Activated naive CD8-positive, alpha-beta T cell treated with anti-CD3 and anti-CD28 coated beads, Interleukin-2, amount 50 U/mL, for 24 hours (primary cell): ENCODE measurements around the gene ANKRD53.
"Not testable (repeated sequence)": the region's sequence is repeated elsewhere in the genome, so short reads cannot be mapped to it uniquely, and the experiment has no call there.

Experiments used
- ATAC-seq: fragments of 150-1000 bp; cut with Tn5 transposase; one replicate; pipeline ENCODE4 v1.10.0; 2021
- DNase-seq: peaks from one replicate; pipeline ENCODE4 v3.0.0; 2021
- H3K27ac Mint-ChIP-seq: one replicate; pipeline ENCODE4 v1.8.0; 2021; ENCODE audit warnings: mild to moderate bottlenecking, mixed read lengths
- H3K27me3 Mint-ChIP-seq: one replicate; pipeline ENCODE4 v1.8.0; 2021; ENCODE audit warnings: mixed read lengths
- H3K36me3 Mint-ChIP-seq: one replicate; pipeline ENCODE4 v1.8.0; 2021; ENCODE audit warnings: low read depth, mixed read lengths
- H3K4me1 Mint-ChIP-seq: one replicate; pipeline ENCODE4 v1.8.0; 2021; ENCODE audit warnings: mixed read lengths
- H3K4me3 Mint-ChIP-seq: one replicate; pipeline ENCODE4 v1.8.0; 2021; ENCODE audit warnings: mild to moderate bottlenecking, moderate library complexity, mixed read lengths
- H3K9me3 Mint-ChIP-seq: one replicate; pipeline ENCODE4 v1.8.0; 2021; ENCODE audit warnings: mixed read lengths

ANKRD53 gene

DNA sequence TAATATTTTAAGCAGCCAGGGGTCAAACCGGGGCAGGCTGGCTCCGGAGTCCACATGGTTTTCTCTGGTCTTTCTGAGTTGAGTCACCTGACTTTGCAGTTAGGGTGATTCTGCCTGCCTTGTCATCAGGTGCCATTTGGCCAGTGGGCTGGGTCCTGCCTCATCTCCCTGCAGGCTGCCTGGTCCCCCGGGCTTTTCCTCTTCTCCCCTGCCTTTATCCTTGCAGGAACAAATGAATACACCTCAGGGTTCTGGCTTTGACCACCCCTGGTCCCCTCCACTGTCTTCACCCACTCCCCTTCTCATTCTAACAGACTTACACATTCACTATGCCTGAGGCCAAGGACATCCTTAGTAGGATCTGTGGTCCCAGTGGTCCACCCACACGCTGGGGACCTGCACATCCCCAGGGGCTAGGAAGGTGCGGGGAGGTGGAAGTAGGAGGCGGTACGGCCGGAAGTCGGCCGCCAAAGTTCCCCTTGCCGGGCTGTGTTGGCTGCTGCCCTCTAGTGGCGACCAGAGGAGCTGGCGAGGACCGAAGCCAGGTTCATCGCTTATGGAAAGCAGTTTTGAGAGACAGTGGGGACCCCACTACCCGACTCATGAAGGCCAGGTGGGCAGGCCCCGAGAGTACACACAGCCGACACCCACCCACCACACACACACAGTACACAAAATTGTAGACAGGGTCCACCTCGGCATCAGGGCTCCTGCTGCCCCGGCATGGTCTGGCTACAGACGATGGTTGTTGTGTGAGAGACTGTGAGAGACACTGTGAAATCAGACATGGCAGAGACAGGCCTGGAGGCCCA lies 22.6 kb downstream of the ANKRD53 start:
- Mint-ChIP-seq H3K27ac (peak overlapping the region; percentile 83), H3K4me1 (peaks cover 13% of the 10 kb centered on the region), H3K9me3 (no peaks in the 10 kb centered on the region), H3K36me3 (no peaks in the 10 kb centered on the region), H3K27me3 (peaks cover 7% of the 10 kb centered on the region), H3K4me3 (peak overlapping the region; percentile 76)
- peak; percentile 89 for ATAC-seq
- DNase-seq: peak; percentile 85

DNA sequence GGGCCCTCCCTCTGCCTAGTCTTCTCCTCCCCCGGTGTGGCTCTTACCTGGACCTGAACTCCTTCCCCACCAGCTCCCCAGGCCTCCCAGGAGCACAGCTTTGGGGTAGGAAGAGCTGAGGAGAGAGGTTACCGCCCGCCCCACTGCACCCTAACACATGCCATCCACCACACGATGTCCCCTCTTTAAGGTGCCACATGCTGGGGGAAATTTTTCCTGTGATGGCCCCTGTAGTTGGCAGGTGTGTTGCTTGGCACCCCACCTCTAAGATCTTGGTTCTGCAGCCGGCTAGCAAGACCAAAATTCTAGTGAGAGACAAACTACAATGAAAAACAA lies 23.1 kb downstream of the ANKRD53 start:
- Mint-ChIP-seq H3K4me1 (peaks cover 12% of the 10 kb centered on the region), H3K4me3 (no peak overlapping the region), H3K27ac (no peak overlapping the region), H3K36me3 (no peaks in the 10 kb centered on the region), H3K9me3 (no peaks in the 10 kb centered on the region), H3K27me3 (peaks cover 7% of the 10 kb centered on the region)
- DNase-seq (no peak), ATAC-seq (no peak)

DNA sequence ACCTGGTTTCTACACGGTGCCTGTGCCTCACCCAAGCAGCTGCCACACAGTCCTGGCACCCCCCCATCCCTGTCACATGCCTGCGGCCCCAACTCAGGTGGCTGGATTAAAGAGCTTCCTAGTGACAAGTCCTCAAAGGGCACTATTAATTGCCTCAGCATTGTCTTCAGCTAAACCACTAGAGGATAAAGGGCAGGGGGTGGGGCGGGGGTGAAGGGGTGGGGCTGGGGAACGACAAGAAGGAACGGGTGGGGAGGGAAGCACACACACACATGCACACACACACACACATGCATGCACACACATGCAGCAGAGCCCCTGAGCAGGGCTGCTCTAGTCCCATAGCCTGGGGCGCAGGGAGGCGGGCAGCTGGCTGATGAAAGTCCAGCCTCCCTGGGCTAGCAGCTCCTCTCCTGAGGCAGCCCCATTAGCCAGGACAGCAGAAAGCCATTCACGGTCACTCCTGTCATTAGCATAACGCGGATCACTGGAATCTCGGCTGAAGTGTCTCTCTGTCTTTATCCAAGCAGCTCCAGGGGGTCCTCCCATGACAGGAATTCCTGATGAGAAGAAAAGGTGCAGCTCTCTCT lies 23.6 kb downstream of the ANKRD53 start:
- Mint-ChIP-seq H3K4me1 (peaks cover 12% of the 10 kb centered on the region), H3K27ac (no peak overlapping the region), H3K27me3 (peaks cover 7% of the 10 kb centered on the region), H3K9me3 (no peaks in the 10 kb centered on the region), H3K4me3 (no peak overlapping the region), H3K36me3 (no peaks in the 10 kb centered on the region)
- DNase-seq (no peak), ATAC-seq (no peak)

DNA sequence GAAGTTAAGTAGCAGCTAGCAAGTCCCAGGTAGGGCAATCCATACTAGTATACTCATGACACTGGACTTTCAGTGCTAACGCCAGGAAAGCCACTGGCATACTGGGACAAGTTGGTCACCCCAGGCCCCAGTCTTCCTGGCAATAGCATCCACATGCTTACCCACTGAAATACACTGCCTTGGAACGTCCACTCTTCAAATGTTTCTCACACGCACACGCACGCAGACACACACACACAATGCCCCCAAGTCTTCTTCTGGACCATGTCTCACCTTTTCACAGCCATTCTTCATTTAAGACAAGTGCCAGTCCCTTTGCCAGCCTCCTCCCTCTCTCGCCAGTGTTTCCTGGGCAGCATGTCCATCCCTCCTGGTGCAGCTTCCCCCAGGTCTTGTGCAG lies 25.0 kb downstream of the ANKRD53 start:
- Mint-ChIP-seq H3K4me3 (no peak overlapping the region), H3K36me3 (no peaks in the 10 kb centered on the region), H3K9me3 (no peaks in the 10 kb centered on the region), H3K27ac (no peak overlapping the region), H3K4me1 (peaks cover 12% of the 10 kb centered on the region), H3K27me3 (peaks cover 7% of the 10 kb centered on the region)
- ATAC-seq (no peak), DNase-seq (no peak)

DNA sequence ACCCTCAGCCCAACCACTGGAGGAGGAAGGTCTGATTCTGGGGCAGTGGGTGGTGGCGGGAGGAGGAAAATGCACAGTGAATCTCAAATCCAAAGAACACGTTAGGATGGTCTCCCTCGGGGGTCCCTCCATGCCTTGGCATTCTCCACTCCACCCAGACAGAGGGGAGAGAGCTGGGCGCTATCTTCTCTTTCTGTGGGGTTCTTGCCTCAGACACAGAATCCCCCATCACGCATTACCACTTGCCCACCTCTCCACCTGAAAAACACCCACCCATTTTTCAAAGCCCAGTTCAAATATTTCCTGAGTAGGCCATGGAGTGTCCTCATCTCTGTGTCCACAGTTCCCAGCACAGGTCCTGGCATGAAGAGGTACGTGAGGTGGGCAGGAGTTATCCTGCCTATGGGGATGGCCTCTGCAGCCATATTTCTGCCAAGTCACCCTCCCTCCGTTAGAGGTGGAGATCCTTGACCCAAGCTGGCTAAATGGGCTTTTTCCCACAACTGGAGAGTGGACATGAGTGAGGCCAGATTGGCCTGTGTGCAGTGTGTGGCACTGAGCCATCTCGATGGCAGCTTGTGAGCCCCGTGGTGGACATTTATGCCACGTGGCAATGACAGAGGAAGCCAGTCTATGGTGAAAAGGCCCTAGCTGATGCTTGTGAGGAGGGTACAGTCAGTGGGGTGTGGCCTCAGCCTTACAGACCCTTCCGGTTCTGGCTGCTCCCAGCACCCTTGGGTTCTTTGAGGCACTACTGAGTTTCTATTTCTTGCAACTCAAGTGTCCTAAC lies 25.7 kb downstream of the ANKRD53 start:
- H3K9me3 Mint-ChIP-seq: no peaks in the 10 kb centered on the region
- no peak overlapping the region for H3K27ac Mint-ChIP-seq
- DNase-seq (no peak), ATAC-seq (no peak)
- H3K36me3 Mint-ChIP-seq: no peaks in the 10 kb centered on the region
- H3K4me3 Mint-ChIP-seq: no peak overlapping the region
- peaks cover 7% of the 10 kb centered on the region for H3K27me3 Mint-ChIP-seq
- peaks cover 12% of the 10 kb centered on the region for H3K4me1 Mint-ChIP-seq

DNA sequence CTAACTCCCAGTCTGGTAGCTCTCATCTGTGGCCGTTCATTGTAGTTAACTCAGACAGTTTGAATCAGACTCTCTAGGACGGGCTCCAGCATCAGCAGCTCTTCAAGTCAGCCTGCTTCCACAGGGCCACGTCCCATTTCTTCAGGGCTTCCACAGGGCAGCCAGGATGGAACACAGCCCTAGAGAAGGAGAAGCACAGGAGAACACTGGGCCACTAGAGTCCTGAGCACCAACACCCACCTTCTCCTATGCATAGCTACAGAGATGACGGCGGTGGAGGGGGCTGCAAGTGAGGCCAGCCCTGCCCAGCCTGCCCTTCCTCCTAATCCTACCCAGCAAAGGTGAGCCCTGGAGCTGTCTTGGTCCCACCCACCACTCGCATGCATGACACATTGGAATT lies 26.4 kb downstream of the ANKRD53 start:
- Mint-ChIP-seq H3K9me3 (no peaks in the 10 kb centered on the region), H3K36me3 (no peaks in the 10 kb centered on the region), H3K27ac (no peak overlapping the region), H3K27me3 (peaks cover 11% of the 10 kb centered on the region), H3K4me3 (no peak overlapping the region), H3K4me1 (peaks cover 10% of the 10 kb centered on the region)
- DNase-seq: no peak
- no peak for ATAC-seq

DNA sequence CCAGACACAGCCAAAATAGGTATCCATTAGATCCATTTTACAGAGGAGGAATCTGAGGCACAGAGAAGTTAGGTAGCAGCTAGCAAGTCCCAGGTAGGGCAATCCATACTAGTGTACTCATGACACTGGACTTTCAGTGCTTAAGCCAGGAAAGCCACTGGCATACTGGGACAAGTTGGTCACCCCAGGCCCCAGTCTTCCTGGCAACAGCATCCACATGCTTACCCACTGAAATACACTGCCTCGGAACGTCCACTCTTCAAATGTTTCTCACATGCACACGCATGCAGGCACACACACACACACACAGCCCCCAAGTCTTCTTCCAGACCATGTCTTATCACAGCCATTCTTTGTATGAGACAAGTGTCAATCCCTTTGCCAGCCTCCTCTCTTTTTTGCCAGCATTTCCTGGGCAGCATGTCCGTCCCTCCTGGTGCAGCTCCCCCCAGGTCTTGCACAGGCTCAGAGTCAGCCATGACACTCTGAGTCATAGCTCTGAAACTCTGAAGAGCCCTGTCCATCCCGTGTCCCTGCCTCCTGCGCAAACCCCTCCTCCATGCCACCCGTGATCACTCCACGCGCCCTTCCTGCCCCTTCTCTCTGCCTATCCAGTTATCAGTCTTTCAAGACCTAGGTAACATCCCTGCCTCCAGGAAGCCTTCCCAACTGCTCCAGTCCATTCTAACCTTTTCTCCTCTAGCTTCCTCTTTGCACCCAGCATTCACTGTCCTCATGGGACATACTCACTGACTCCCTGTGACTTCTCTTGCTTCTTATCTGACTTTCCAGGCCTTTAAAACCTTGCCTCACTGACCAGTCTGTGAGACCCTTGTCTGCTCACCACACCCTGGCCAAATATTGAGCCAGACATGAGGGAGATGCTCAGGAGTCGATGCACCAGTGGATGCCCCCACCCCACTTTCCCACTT lies 27.1 kb downstream of the ANKRD53 start:
- H3K9me3 Mint-ChIP-seq: no peaks in the 10 kb centered on the region
- H3K36me3 Mint-ChIP-seq: no peaks in the 10 kb centered on the region
- no peak overlapping the region for H3K4me3 Mint-ChIP-seq
- H3K4me1 Mint-ChIP-seq: peaks cover 9% of the 10 kb centered on the region
- ATAC-seq: no peak
- peaks cover 16% of the 10 kb centered on the region for H3K27me3 Mint-ChIP-seq
- no peak for DNase-seq
- no peak overlapping the region for H3K27ac Mint-ChIP-seq

DNA sequence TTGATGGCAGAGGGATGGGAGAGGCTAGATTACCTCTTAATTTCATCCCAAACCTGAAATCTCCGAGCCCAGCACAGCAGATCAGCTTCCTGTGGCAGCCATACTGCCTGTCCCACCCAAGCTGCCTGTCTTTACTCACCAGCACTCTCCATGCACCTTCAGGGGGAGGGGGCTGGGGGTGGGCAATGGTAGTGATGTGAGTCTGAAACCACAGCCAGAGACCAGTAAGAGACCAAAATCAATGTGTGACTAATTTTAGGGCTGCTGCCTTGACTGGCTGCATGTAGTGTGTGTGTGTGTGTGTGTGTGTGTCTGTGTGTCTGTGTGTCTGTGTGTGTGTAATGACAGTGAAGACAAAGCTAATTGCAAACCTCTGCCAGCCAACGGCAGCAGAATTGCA lies 27.9 kb downstream of the ANKRD53 start:
- Mint-ChIP-seq H3K36me3 (no peaks in the 10 kb centered on the region), H3K27me3 (peaks cover 16% of the 10 kb centered on the region), H3K27ac (no peak overlapping the region), H3K4me3 (no peak overlapping the region), H3K4me1 (peaks cover 2% of the 10 kb centered on the region), H3K9me3 (no peaks in the 10 kb centered on the region)
- DNase-seq (no peak), ATAC-seq (no peak)

DNA sequence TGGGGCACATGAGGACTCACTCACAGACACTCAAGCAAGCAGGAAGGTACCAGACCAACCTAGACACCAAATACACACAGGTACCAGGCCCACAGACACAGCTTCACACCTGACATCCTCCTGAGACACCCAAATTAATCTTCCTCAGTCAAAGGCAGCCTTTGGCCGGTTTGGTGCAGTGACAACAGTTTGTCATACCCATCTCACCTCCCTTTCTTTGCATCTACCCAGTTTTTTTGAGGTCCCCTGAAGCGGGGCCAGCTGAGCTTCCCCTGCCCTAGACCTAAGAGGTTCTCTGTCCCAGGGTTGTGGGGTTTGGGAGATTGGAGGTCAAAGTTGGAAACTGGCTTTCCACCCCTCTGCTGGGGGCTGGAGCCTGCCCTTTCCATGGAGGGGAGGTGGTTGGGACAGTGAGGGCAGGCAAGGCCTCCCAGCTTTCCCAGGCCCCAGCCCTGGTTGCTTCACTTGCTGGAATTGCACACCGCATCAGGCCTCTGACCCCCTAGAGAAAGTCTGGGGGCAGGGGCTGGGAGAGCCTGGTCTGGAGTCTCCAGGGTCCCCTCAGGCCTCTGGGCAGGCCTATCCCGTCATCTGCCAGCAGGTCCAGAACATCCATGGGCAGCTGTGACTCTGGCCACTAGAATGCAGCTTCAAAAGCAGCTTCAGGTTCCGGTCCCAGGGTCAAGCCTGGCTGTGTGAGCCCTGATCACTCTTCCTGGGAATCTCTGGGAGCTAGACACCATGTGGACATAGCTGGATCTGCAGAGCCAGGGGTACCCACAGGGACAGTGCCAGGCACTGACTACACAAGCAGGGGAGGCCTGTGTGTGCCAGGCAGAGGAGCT lies 28.7 kb downstream of the ANKRD53 start:
- Mint-ChIP-seq H3K27ac (no peak overlapping the region), H3K36me3 (no peaks in the 10 kb centered on the region), H3K9me3 (no peaks in the 10 kb centered on the region), H3K4me3 (no peak overlapping the region), H3K27me3 (peaks cover 24% of the 10 kb centered on the region), H3K4me1 (no peaks in the 10 kb centered on the region)
- DNase-seq (no peak), ATAC-seq (no peak)

DNA sequence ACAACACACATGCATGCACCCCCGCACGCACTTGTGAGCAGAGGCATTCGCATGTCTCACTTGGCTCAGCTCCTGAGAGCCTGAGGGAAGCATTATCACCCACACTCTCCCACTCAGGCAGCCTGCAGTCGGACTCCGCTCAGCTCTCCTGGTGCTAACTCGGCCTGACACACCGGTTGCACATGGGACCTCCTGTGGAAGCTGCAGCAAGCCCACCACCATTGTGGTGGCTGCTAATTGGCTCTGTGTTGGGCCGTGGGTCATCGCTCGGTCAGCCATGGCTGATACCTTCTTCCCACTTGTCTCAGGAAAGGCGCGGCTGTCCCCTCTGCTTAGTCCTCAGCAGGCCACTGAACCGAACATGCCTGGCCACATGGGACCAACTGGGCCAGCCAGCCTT lies 29.9 kb downstream of the ANKRD53 start:
- ATAC-seq (no peak), DNase-seq (no peak)
- Mint-ChIP-seq H3K9me3 (no peaks in the 10 kb centered on the region), H3K4me1 (no peaks in the 10 kb centered on the region), H3K27me3 (peaks cover 24% of the 10 kb centered on the region), H3K27ac (no peak overlapping the region), H3K4me3 (no peak overlapping the region), H3K36me3 (no peaks in the 10 kb centered on the region)

DNA sequence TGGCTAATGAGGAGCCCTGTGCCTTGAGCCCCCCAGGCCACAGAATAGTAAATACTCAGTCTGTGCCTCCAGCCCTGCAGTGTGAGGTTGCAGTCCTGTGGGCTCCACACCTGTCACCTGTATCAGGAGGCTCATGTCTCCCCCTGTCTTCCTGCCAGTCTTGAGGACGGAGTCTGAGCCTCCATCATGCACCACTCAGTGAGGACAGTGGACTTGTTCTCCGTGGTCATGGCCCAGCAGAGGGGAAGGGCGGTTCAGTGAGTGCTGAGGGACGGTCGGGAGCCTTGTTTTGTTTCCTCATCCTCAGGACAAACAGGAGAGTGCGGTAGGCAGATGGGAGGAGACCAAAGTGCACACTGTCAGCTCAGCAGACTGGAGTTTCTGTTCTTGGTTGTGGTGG lies 33.4 kb downstream of the ANKRD53 start:
- not testable (repeated sequence) for DNase-seq, H3K36me3 Mint-ChIP-seq, ATAC-seq, H3K9me3 Mint-ChIP-seq, H3K4me1 Mint-ChIP-seq, H3K4me3 Mint-ChIP-seq, H3K27ac Mint-ChIP-seq
- peaks cover 16% of the 10 kb centered on the region for H3K27me3 Mint-ChIP-seq

DNA sequence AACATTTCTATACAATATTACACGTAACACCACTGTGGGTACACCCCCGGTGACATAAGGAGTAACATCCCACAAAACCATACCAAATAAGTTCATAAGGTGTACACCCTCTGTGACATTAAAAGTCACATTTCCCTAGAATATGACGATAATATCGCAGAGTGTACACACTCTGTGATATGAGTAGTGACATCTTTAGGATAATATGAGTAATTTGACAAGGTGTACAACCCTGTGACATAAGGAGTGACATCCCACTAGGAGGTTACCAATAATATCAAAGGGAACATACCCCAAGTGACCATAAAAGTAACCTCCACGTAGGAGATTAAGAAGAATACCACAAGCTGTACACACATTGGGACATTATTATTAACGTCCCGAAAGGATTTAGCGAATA lies 40.2 kb downstream of the ANKRD53 start:
- ATAC-seq: no peak
- Mint-ChIP-seq H3K27ac (no peak overlapping the region), H3K27me3 (no peaks in the 10 kb centered on the region), H3K36me3 (no peaks in the 10 kb centered on the region), H3K4me1 (peaks cover 6% of the 10 kb centered on the region), H3K9me3 (no peaks in the 10 kb centered on the region), H3K4me3 (no peak overlapping the region)
- no peak for DNase-seq

DNA sequence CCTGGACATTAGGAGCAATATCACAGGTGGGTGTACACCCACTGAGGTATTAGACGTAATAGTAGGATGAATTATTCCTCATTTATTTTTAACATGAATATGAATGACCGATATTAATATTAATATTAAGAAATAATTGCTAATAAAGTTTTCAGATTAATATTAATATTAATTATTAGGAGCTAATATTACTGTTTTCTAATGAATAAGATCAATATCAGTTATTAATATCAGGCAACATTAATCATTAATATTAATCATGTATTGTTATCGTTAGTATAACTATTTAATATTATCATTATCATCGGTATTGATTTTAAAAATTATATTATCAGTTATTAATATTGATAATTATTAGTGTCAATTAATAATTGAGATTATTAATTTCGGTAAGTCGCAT lies 41.6 kb downstream of the ANKRD53 start:
- DNase-seq, H3K36me3 Mint-ChIP-seq, H3K9me3 Mint-ChIP-seq, H3K27ac Mint-ChIP-seq, H3K27me3 Mint-ChIP-seq, H3K4me1 Mint-ChIP-seq, ATAC-seq, H3K4me3 Mint-ChIP-seq: not testable (repeated sequence)

DNA sequence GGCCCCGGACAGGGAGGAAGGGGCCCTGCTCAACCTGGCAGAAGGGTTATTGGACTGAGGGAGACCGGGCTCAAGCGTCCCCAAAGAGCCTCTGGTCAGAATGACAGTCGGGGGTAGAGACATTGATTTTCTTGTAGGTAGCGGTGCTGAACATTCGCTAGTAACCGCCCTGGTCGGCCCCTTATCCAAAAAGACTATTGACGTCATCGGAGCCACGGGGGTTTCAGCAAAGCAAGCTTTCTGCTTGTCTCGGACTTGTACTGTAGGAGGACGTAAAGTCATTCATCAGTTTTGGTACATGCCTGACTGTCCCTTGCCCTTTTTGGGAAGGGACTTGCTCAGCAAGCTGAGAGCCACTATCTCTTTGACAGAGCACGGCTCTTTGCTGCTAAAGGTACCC lies 43.0 kb downstream of the ANKRD53 start:
- H3K36me3 Mint-ChIP-seq, ATAC-seq, H3K9me3 Mint-ChIP-seq: not testable (repeated sequence)

More for the DNA sequence above, 43.0 kb downstream of the ANKRD53 start:
- H3K4me1 Mint-ChIP-seq, H3K4me3 Mint-ChIP-seq, H3K27me3 Mint-ChIP-seq, H3K27ac Mint-ChIP-seq, DNase-seq: not testable (repeated sequence)
